GM21367 (cell line): Measurements from ENCODE around the gene PTPN21.

ENCODE experiments used
- ATAC-seq: cut with Tn5 transposase; IDR thresholded peaks from one replicate; pipeline ENCODE4 v1.9.1; 2021; ENCODE audit not compliant: unreplicated experiment

The PTPN21 gene

GRCh38 chr14:88554457-88555286 is at the start of gene PTPN21:
Gene PTPN21 (minus strand): TSS chr14:88555007. CDS start chr14:88550417, 4,590 bp downstream.
- ATAC-seq = no peak

- ATAC-seq = no peak
Observed at GRCh38 chr14:88604212-88604611, 49.4 kb upstream of the PTPN21 start.

GRCh38 chr14:88599761-88600439 is 45.1 kb upstream of the PTPN21 start:
- peak; percentile 88 for ATAC-seq

GRCh38 chr14:88599326-88599725 is 44.5 kb upstream of the PTPN21 start:
- no peak for ATAC-seq

- ATAC-seq = no peak
Observed at GRCh38 chr14:88598097-88598675, 43.4 kb upstream of the PTPN21 start.

- no peak for ATAC-seq
Observed at GRCh38 chr14:88597601-88598000, 42.8 kb upstream of the PTPN21 start.

GRCh38 chr14:88597038-88597437 is 42.2 kb upstream of the PTPN21 start:
- ATAC-seq = no peak

GRCh38 chr14:88592031-88592430 is 37.2 kb upstream of the PTPN21 start:
- no peak for ATAC-seq

GRCh38 chr14:88590173-88590572 is 35.4 kb upstream of the PTPN21 start:
- no peak for ATAC-seq

GRCh38 chr14:88588081-88588480 is 33.3 kb upstream of the PTPN21 start:
- ATAC-seq = no peak

- no peak for ATAC-seq
Observed at GRCh38 chr14:88584451-88584850, 29.6 kb upstream of the PTPN21 start.

GRCh38 chr14:88576222-88576621 is 21.4 kb upstream of the PTPN21 start:
- ATAC-seq = no peak

GRCh38 chr14:88572117-88572516 is 17.3 kb upstream of the PTPN21 start:
- no peak for ATAC-seq

- ATAC-seq = no peak
Observed at GRCh38 chr14:88568196-88568595, 13.4 kb upstream of the PTPN21 start.

GRCh38 chr14:88565427-88565826 is 10.6 kb upstream of the PTPN21 start:
- no peak for ATAC-seq

- ATAC-seq = no peak
Observed at GRCh38 chr14:88563845-88564244, 9.0 kb upstream of the PTPN21 start.

- peak; percentile 94 for ATAC-seq
Observed at GRCh38 chr14:88562831-88563686, 8.3 kb upstream of the PTPN21 start, which contains the start of gene ZC3H14. Gene ZC3H14 (plus strand): TSS chr14:88563037. CDS start chr14:88563134, 97 bp downstream.

GRCh38 chr14:88562532-88562830 is 7.7 kb upstream of the PTPN21 start:
- ATAC-seq = no peak

- no peak for ATAC-seq
Observed at GRCh38 chr14:88559852-88560251, 5.0 kb upstream of the PTPN21 start.

- ATAC-seq = no peak
Observed at GRCh38 chr14:88556581-88556980, 1.8 kb upstream of the PTPN21 start.

GRCh38 chr14:88553886-88554456 is 836 bp downstream of the PTPN21 start:
- ATAC-seq = no peak
